NCI-H1092 (cell line): ENCODE measurements around the gene TNFRSF18.
"Not testable (repeated sequence)": the region's sequence is repeated elsewhere in the genome, so short reads cannot be mapped to it uniquely, and the experiment has no call there.

ENCODE experiments used
- DNase-seq: peaks from one replicate; lab custom pipeline; 2025; lab: John Stamatoyannopoulos, UW

Gene TNFRSF18

DNA sequence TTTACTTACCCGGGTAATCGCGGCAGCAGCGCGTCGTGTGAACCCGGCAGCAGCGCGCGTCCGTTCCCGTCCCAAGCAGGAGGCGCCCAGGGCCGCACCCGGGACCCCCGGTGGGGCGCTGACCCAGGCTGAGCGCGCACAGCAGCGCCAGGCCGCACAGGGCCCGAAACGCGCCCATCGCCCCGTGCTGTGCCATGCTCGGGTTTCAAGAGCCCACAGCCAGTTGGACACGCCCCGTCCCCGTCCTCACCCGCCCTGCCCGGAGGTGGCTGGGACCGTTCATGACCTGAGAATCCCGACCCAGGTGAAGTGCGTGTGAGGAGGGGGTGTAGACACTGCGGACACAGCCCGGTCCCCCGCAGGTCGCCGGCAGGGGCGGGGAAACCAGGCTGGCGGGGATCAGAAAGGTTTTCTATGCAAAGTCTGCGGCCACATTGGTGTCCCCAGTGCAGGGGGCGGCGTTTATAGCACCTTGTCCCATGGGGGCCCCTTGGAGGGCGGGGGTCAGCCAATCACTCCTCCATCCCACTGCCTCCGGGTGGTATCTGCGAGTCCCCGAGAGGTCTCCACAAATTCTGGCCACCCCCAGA, at the start of gene TNFRSF18:
TSS of gene TNFRSF18 (minus strand) at position 217 of the 590 bp plus-strand sequence. CDS start at position 196, 21 bp downstream.
- no peak for DNase-seq

DNA sequence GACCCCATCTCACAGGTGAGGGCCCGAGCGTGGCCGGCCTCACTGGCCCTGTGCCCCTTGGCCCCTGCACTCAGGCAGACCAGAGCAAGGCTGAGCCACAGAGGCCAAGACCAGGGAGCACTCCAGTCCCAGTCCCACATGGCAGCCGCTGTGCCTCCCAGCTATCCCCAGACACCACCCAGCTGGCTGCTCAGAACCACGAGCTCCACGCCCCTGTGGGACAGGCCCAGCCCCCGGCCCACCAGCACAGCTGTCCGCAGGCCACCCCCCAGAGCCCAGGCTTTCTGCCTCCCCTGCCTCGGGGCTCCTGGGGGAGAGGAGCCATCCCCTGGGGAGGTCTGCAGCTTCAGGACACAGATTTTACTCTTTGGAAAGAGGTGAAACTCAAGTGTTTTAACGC, 49.2 kb upstream of the TNFRSF18 start:
- no peak for DNase-seq

GRCh38 chr1:1255078-1255477, 48.7 kb upstream of the TNFRSF18 start:
- no peak for DNase-seq

- DNase-seq, result no peak
Measured at GRCh38 chr1:1254667-1254998, 48.2 kb upstream of the TNFRSF18 start.

DNA sequence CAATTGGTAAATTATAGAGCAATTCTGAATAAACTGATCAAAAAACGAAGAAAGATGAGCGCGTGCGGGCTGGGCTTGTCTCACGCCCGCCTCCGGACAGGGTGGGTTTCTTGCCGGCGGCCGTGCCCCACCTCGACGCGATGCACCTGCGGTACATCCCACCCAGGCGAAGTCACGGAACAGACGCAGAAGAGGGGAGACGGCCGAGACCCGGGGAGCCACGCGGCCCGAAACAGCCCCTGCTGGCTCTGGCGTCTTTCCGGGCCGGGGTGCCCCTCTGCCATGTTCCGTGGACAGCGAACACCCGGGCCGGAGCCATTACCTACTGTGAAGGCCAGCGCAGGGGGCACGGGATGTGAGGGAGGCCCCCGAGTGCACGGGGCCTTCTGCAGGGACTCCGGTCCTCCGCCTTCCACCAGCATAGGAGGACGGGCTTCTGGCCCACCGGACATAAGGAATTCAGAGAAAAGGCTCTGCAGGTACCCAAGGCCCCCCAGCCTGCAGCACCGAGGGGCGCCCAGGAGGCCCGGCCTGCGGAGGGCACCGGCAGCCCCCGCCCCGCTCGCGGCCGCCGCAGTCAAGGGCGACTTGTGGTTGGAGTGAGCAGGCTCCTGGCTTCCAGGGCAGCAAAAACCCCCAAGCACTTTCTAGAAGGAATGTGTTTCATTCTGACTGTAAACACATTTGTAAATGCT, 47.7 kb upstream of the TNFRSF18 start:
- DNase-seq, result no peak

DNA sequence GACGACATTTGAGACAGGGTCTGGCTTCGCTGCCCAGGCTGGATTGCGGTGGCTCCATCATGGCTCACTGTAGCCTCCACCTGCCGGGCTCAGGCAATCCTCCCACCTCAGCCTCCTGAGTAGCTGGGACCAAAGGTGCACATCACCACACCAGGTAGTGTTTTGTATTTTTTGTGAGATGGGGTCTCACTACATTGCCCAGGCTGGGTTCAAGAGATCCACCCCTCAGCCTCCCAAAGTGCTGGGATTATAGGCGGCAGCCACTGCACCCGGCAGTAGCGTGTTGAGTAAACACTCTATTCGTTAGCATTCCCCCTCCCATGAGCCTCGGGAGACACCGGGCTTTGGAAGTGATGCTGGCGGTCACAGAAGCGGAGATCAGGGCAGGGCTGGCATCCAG, 46.9 kb upstream of the TNFRSF18 start:
- no peak for DNase-seq

GRCh38 chr1:1250786-1251284, 44.4 kb upstream of the TNFRSF18 start:
- no peak for DNase-seq

DNA sequence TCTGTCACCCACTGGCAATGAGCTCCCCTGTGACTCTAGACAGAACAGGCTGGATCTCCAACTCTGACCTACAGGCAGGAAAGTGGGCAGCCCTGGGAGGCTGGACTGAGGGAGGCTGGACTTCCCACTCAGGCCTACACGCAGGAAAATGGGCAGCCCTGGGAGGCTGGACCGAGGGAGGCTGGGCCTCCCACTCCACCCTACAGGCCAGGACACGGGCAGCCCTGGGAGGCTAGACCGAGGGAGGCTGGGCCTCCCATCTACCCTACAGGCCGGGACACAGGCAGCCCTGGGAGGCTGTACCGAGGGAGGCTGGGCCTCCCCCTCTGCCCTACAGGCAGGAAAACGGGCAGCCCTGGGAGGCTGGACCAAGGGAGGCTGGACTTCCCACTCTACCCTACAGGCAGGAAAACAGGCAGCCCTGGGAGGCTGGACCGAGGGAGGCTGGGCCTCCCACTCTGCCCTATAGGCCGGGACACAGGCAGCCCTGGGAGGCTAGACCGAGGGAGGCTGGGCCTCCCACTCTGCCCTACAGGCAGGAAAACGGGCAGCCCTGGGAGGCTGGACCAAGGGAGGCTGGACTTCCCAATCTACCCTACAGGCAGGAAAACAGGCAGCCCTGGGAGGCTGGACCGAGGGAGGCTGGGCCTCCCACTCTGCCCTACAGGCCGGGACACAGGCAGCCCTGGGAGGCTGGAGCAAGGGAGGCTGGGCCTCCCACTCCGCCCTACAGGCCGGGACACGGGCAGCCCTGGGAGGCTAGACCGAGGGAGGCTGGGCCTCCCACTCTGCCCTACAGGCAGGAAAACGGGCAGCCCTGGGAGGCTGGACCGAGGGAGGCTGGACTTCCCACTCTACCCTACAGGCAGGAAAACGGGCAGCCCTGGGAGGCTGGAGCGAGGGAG, 41.9 kb upstream of the TNFRSF18 start:
- DNase-seq, result not testable (repeated sequence)

- no peak for DNase-seq
Measured at GRCh38 chr1:1247341-1247913, 41.0 kb upstream of the TNFRSF18 start.

DNA sequence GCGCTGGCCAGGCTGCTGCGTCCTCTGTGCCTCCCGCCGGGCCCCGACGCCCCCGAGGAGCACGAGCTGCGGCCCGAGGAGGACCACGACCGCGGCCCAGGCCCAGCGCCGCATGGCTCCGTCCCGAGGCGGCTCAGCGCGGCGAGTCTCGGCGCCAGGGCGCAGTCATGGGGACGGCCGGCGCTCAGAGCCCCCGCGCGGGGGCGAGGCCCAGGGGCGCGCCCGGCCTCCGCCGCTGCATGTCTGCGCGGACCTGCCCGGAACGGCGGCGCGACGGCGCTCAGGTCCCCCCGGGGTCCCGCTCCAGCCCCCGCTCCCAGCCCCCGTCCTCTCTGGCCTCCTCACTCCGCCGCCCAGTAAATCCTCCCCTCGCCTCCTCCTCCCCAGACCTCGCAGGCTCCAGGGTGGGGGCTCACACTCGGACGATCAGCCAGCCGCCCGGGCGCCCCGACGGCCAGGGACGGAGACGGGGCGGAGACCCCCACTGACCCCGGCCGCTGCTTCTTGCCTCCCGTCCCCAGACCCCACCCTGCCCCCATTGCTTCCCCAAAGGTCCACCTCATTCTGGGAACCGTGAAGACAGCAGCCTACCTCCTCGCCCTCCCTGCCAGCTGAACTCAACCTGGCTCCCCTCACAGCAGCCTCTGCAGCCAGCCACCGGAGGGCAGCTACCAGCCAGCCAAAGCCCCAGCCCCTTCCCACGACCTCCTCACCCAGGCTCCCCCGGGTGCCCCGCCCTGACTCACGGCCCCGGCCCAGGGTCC, 40.4 kb upstream of the TNFRSF18 start, which contains the start of gene C1QTNF12:
TSS of gene C1QTNF12 (minus strand) at position 146 of the 764 bp plus-strand sequence. CDS start at position 114, 32 bp downstream.
- DNase-seq, result no peak

- DNase-seq, result no peak
Measured at GRCh38 chr1:1245817-1246576, 39.6 kb upstream of the TNFRSF18 start.

DNA sequence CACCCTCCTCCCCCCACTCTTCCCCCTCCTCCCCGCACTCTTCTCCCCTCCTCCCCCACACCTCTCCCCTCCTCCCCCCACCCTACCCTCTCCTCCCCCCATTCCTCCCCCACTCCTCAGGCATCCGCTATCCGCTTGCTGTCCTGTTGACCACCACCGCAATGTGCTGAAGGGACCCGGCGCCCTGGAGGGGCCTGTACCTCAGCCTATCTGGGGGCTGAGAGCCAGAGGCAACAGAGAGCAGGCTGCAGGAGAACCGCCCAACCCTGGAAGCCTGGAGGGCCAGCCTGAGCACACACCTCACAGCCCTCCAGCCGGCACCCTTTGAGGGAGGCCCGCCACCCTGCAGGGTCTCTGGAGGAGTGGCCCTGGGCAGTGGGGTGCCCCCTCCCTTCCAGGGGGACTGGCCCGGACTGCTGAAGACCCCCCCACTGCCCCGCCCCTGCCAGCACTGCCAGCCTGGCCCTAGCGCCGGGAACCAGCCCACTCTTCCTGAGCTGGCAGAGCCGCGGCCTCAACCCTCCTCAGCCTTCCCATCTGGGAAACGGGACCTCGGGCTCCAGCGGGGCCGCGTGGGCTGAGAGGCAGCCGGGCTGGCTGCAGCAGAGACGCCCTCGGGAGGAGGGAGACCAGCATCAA, 38.9 kb upstream of the TNFRSF18 start:
- no peak for DNase-seq

DNA sequence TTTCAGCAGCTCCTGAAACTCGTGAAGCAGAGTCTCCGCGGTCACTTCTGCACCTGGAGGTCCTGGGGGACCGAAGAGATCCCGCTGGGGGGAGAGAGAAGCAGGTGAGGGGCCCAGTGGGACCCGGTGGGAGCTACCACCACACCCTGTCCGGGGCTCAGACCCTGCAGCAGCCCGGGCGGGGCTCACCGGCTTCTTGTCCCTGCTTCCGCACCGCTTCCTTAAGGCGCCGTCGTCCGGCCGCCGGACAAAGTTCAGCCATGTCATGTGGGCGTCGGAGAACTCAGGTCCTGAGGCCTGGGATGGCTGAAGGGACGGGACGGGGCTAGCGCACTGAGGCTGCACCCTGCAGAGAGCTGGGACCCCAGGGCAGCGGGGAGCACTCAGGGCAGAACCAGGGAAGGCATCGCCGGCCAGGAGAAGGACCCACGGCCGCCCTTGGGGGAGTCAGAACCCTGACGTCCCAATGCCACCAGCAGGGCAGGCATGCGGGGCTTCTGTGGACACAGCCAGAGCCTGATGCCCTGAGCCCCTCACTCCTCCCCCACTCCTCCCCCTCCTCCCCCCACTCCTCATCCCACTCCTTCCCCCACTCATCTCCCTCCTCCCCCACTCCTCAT, 37.9 kb upstream of the TNFRSF18 start:
- no peak for DNase-seq

DNA sequence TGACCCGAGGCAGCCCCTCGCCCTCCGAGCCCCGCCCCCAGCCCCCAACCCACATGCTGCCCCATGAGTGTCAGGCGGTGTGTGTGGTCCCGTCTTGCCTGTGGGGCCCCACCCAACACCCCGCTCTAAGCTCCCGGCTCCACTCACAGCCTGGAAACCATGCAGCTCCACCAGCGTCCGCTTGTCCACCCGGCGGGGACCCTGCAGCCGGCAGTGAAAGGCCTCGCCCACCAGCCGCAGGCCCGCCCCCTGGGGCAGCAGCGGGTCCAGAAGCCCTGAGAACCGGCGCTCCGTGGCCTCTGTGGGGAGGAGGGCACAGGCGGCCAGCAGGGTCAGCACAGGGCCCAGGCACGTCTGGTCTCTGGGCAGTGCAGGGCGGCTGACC, 37.4 kb upstream of the TNFRSF18 start:
- DNase-seq, result no peak

DNA sequence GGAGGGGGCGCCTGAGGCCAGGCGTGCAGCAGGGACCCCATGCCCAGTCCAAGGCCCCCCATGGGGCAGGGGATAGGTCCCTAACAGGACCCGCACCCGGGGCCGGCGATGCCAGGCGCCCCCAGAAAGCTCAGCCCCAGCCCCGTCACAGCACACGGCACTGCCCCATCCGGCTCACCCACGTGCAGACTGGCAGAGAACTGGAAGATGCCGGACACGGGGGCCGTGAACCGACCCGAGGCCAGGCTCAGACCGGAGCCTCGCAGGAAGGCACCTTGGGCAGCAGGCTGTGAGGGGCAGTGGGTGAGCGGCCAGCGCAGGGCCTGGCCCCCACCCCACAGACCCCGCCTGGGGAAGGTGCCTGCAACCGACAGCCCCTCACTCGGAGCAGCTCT, 36.9 kb upstream of the TNFRSF18 start:
- DNase-seq, result no peak

DNA sequence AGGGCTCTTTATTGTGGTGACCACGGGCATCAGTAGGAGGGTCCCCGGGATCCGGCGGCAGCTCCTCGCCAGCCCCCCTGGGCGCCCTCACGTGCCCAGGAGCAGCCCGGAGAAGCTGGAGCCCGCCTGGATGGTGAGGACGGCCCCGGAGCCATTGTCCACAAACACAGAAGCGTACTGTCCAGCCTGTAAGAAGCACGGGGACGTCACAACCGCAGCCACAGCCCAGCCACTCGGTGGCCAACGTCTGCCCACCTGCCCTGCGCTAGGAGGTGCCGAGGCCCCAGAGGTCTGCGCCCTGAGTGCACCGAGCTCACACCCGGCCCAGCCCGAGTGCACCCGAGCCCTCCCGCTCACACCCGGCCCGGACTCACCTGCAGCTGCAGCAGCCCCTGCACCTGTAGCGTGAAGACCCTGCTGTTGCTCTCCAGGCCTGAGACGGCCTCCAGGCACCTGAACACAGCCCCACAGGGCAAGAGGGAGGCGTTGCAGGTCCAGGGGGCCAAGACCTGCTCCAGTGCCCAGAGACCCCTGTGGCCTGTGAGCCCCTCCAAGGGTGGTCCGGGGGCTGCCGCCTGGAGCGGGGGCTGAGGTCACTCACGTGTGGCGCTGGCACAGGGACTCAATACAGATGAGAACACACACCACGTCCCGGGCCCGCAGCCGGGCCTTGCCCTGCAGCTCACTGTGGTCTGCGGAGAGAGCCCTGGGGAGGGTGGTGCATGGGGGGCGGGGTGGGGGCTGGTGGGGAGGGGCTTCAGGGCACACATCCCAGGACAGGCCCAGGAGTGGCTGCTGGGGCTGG, 36.3 kb upstream of the TNFRSF18 start:
- no peak for DNase-seq

DNA sequence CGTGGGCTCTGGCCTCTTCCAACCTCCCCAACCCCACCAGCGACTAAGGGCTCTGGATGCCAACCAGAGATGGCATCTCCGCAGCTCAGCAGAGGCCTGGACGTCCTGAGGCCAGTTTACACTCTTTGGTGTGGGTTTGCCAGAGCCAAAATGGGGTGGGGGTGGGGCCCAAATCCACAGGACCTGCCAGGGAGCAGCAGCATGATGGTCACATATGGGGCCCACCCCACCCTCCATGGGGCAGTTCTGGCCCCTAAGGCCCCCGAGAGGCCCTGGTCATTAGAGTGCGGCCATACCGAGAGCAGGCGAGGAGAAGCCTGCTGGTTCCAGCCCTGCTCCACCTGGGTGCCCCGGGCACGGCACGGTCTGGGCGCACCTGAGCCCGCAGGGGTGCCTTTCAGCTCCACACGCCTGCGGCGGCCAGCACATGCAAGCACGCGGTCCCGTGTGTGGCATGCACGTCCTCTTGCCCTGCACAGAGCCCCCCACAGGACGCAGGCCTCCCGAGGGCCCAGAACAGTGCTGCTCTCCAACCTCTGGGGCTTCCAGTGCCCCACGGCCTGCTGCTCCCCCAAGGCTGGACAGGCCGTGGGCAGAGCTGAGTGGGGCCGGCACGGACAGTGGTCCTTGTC, 35.3 kb upstream of the TNFRSF18 start:
- DNase-seq, result no peak

DNA sequence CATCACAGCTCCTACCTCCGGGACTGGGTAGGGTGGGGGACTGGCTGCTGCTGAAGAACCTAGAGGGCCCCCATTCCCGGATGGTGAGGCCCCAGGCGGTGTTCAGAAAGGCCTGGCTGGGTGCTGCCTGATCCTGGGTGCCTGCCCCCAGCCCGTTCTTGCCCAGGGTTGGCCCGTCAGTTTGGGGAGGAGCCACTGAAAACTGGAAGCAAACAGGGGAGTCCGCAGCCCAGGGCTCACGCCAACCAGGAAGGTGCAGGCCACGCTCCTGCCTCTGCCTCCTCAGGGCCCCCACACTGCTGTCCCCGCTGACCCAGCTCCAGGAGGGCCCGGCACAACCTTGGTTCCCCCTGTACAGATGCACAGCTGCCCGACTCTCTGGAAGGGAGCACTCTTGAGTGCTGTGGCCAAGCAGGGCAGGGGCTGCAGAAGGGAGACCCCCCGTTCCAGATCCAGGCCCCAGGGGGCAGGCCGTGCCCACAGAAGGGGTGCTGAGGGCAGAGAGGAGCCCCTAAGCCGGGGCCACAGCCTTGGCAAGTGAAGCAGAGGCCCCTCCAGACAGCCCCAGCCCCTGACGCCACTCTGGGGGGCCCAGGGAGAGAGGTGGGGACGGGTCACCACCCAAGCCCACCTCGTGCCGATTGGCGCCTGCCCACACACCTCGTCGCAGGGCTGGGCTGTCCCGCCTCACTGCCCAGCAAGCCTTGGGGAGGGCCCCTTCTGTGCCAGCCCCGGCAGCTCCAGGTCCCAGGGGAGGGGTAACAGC, 34.6 kb upstream of the TNFRSF18 start:
- DNase-seq, result no peak
